ENCODE data around the gene STK24.

DNA sequence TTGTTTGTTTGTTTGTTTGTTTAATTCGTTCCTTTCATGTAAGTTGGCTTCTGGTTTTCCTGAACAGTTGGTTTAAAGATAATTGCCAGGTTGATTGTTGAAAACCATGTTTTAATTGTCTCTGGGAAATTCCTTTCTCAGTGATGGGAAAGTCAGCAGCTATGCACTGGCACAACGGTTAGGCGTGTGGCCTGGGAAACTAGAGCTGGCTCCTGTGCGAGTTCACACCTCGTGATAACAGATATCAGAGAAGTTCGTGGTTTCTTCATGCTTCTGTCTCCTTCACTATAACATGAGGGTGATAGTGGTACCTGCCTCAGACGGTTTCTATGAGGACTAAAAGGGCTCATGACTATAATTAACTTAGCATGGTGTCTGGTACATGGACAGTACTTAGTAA is 153.5 kb downstream of the STK24 start:
- TF ChIP-seq, protein P1, sequence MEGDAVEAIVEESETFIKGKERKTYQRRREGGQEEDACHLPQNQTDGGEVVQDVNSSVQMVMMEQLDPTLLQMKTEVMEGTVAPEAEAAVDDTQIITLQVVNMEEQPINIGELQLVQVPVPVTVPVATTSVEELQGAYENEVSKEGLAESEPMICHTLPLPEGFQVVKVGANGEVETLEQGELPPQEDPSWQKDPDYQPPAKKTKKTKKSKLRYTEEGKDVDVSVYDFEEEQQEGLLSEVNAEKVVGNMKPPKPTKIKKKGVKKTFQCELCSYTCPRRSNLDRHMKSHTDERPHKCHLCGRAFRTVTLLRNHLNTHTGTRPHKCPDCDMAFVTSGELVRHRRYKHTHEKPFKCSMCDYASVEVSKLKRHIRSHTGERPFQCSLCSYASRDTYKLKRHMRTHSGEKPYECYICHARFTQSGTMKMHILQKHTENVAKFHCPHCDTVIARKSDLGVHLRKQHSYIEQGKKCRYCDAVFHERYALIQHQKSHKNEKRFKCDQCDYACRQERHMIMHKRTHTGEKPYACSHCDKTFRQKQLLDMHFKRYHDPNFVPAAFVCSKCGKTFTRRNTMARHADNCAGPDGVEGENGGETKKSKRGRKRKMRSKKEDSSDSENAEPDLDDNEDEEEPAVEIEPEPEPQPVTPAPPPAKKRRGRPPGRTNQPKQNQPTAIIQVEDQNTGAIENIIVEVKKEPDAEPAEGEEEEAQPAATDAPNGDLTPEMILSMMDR (conservative IDR thresholded peaks at IDR 0.05; ENCODE audit: low read length) = no peak
- no peak for TF ChIP-seq EZH2phosphoT487 (IDR thresholded peaks at IDR 0.05; ENCODE audit: borderline replicate concordance)

Measured in Loucy (cell line).